ENCODE results near the gene DCUN1D2.

DNA sequence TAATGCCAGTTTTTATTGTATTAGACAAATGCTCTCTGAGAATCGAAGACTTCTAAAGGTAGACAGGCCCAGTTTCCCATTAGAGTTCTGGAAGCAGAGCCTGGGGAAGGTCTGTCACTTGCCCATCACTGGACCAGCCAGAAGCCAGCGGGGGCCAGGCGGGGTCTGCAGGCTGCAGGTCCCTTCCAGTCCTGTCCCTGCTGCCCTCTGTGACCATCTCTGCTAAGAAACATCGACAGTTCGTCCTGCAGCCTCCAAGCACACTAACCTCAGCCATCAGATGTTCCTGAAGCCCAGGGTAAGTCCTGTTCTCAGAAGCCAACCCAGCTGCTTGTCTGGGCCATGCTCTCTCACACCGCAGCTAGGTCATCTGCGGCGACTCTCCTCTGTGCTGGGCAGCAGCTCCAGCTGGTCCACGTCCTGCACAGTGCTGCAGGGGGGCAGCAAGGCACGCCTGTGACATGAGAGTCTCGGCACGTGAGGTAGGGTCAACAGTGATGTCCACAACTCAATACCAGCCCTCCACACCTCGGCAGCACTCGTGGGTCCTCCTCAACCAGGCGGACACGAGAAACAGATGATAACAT lies 34.3 kb downstream of the DCUN1D2 start:
- TF ChIP-seq CTCF (IDR thresholded peaks at IDR 0.05; ENCODE audit: insufficient read depth, low read length), result no peak
- no peak for TF ChIP-seq POLR2AphosphoS5 (IDR thresholded peaks at IDR 0.05; ENCODE audit: low read depth)
- no peak for TF ChIP-seq GABPA (IDR thresholded peaks at IDR 0.05; ENCODE audit: low read depth)

All from HL-60 (cell line).